ENCODE results near the gene ROCK2.

GRCh38 chr2:11309706-11310105 lies 34.7 kb downstream of the ROCK2 start:
- no peak for TF ChIP-seq CTCF (IDR thresholded peaks at IDR 0.05)
- TF ChIP-seq EP300 (IDR thresholded peaks at IDR 0.05): no peak
